ENCODE data around the gene PLIN3. TPM values are rescaled to one million over a fixed set of nuclear protein-coding genes. Genes with fewer than 3 reads are reported as not detected.
A peak's percentile ranks its signal among the peaks of the same experiment; 100 is the strongest.

Gene PLIN3
- total and polyA plus RNA-seq, 9 of the 15 experiments (the other 6 are each of a cell fraction or from before 2014, with no cell fraction given), result 7.5 to 75.6 (median 43.1) TPM

DNA sequence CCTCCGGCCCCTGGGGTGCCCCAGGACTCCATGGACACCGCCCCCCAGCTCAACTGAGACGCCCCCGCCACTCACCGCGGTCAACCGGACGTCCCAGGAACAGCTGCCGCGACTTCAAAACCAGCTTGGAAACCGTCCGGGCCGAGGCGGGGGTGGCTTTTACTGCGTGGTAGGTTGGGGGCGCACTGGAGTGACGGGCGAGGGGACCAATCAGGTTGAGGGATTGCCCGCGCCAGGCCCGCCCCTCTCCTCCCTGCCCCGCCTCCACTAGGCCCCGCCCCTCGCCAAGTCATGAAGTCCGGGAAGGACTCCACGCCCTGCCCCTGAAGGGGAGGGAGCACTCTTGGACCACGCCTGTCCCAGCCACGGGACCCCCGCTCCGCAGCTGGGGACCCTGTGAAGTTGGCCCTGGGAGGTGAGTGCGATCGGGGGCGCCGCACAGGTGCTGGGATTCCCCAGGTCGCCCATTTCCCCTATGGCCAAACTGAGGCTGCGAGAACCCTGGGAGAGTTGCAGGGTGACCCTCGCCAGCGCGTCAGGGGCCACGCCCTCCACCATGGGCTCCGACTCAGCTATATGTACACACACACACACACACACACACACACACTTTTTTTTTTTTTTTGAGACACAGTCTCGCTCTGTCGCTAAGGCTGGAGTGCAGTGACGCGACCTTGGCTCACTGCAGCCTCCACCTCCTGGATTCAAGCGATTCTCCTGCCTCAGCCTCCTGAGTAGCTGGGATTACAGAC lies at the start of gene PLIN3 (continued):
- TF ChIP-seq, protein P1, sequence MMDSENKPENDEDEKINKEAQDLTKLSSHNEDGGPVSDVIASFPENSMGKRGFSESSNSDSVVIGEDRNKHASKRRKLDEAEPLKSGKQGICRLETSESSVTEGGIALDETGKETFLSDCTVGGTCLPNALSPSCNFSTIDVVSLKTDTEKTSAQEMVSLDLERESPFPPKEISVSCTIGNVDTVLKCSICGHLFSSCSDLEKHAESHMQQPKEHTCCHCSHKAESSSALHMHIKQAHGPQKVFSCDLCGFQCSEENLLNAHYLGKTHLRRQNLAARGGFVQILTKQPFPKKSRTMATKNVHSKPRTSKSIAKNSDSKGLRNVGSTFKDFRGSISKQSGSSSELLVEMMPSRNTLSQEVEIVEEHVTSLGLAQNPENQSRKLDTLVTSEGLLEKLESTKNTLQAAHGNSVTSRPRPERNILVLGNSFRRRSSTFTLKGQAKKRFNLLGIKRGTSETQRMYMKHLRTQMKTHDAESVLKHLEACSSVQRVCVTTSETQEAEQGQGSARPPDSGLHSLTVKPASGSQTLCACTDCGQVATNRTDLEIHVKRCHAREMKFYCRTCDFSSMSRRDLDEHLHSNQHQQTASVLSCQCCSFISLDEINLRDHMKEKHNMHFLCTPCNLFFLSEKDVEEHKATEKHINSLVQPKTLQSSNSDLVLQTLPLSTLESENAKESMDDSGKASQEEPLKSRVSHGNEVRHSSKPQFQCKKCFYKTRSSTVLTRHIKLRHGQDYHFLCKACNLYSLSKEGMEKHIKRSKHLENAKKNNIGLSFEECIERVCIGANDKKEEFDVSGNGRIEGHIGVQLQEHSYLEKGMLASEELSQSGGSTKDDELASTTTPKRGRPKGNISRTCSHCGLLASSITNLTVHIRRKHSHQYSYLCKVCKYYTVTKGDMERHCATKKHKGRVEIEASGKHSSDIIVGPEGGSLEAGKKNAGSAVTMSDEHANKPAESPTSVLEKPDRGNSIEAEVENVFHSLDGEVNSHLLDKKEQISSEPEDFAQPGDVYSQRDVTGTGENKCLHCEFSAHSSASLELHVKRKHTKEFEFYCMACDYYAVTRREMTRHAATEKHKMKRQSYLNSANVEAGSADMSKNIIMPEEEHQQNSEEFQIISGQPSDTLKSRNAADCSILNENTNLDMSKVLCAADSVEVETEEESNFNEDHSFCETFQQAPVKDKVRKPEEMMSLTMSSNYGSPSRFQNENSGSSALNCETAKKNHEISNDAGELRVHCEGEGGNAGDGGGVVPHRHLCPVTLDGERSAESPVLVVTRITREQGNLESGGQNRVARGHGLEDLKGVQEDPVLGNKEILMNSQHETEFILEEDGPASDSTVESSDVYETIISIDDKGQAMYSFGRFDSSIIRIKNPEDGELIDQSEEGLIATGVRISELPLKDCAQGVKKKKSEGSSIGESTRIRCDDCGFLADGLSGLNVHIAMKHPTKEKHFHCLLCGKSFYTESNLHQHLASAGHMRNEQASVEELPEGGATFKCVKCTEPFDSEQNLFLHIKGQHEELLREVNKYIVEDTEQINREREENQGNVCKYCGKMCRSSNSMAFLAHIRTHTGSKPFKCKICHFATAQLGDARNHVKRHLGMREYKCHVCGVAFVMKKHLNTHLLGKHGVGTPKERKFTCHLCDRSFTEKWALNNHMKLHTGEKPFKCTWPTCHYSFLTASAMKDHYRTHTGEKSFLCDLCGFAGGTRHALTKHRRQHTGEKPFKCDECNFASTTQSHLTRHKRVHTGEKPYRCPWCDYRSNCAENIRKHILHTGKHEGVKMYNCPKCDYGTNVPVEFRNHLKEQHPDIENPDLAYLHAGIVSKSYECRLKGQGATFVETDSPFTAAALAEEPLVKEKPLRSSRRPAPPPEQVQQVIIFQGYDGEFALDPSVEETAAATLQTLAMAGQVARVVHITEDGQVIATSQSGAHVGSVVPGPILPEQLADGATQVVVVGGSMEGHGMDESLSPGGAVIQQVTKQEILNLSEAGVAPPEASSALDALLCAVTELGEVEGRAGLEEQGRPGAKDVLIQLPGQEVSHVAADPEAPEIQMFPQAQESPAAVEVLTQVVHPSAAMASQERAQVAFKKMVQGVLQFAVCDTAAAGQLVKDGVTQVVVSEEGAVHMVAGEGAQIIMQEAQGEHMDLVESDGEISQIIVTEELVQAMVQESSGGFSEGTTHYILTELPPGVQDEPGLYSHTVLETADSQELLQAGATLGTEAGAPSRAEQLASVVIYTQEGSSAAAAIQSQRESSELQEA (IDR thresholded peaks at IDR 0.05; ENCODE audit: low read depth), result 0 out of 2 replicates have a peak, but pooled peaks have one; percentile 21
- 0 out of 2 replicates have a peak, but pooled peaks have one; percentile 23 for TF ChIP-seq ZNF24 (IDR thresholded peaks at IDR 0.05)
- no peak for TF ChIP-seq ZNF232 (CRISPR knock-in tag; IDR thresholded peaks at IDR 0.05)
- TF ChIP-seq ARID1B (IDR thresholded peaks at IDR 0.05), result peak; percentile 74
- TF ChIP-seq SMAD1 (IDR thresholded peaks at IDR 0.05; ENCODE audit: low read depth, low read length, partially characterized antibody), result no peak
- TF ChIP-seq SMARCE1 (IDR thresholded peaks at IDR 0.05), result peak; percentile 89
- peak; percentile 56; the same call in 1 of the 2 replicates for TF ChIP-seq L3MBTL2 (IDR thresholded peaks at IDR 0.05)
- TF ChIP-seq GABPB1 (CRISPR knock-in tag; IDR thresholded peaks at IDR 0.05), result peak; percentile 81
- peak; percentile 95 for TF ChIP-seq HLTF (IDR thresholded peaks at IDR 0.05)
- no peak for TF ChIP-seq MYC (IDR thresholded peaks at IDR 0.05; ENCODE audit: low read depth, low read length)
- 0 out of 2 replicates have a peak, but pooled peaks have one; percentile 21 for TF ChIP-seq MYC (CRISPR knock-in tag; IDR thresholded peaks at IDR 0.05; ENCODE audit: borderline replicate concordance, low read depth)
- peak; percentile 77; the same call in 1 of the 2 replicates for TF ChIP-seq TOE1 (IDR thresholded peaks at IDR 0.05; ENCODE audit: borderline replicate concordance)
- no peak for TF ChIP-seq TOE1 (CRISPR knock-in tag; IDR thresholded peaks at IDR 0.05; ENCODE audit: borderline replicate concordance, low read depth)
- TF ChIP-seq, protein P2, sequence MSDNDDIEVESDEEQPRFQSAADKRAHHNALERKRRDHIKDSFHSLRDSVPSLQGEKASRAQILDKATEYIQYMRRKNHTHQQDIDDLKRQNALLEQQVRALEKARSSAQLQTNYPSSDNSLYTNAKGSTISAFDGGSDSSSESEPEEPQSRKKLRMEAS (CRISPR knock-in tag; IDR thresholded peaks at IDR 0.05), result peak; percentile 76
- TF ChIP-seq NFIC (IDR thresholded peaks at IDR 0.05), result peak; percentile 7; the same call in 1 of the 2 replicates
- peak; percentile 45 to 82; a peak in 3 of 4 replicates for TF ChIP-seq MAZ (CRISPR knock-in tag; conservative IDR thresholded peaks at IDR 0.05 in 1 of 2, IDR thresholded peaks at IDR 0.05 in 1 of 2)
- TF ChIP-seq, protein P3, sequence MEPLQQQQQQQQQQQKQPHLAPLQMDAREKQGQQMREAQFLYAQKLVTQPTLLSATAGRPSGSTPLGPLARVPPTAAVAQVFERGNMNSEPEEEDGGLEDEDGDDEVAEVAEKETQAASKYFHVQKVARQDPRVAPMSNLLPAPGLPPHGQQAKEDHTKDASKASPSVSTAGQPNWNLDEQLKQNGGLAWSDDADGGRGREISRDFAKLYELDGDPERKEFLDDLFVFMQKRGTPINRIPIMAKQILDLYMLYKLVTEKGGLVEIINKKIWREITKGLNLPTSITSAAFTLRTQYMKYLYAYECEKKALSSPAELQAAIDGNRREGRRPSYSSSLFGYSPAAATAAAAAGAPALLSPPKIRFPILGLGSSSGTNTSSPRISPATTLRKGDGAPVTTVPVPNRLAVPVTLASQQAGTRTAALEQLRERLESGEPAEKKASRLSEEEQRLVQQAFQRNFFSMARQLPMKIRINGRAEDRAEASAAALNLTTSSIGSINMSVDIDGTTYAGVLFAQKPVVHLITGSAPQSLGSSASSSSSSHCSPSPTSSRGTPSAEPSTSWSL (CRISPR knock-in tag; IDR thresholded peaks at IDR 0.05; ENCODE audit: borderline replicate concordance), result no peak
- peak; percentile 6 to 62; a peak in 2 of 4 replicates for TF ChIP-seq SIN3A (IDR thresholded peaks at IDR 0.05; ENCODE audit: borderline replicate concordance in 2 of 2, control insufficient read depth in 1 of 2, low read depth in 2 of 2, low read length in 2 of 2)

All from K562 (cell line).